A549 (cell line): Measurements from ENCODE around the gene FAM217B. TPM values are rescaled to one million over a fixed set of nuclear protein-coding genes. Genes with fewer than 3 reads are reported as not detected.

Experiments
- ATAC-seq, 2 experiments: fragments of 200-7000 bp in 1 of 2; fragments of >200 bp in 1 of 2; cut with Nextera tagmentation in 1 of 2; cut with Tn5 transposase in 1 of 2; 3 replicates each; pipeline versions ENCODE4 v1.8.0 to v1.9.1; 2018 to 2020; ENCODE audit warnings: mild to moderate bottlenecking in 1 of 2, moderate library complexity in 1 of 2
- CTCF ChIA-PET: fragments of 300-600 bp; sonication (Branson Sonifier 250); formaldehyde crosslinking; extraction: SDS; loops from one replicate; lab custom pipeline; 2021; ENCODE audit warnings: antibody characterized with exemption, inconsistent platforms; lab: Yijun Ruan, JAX
- POLR2A ChIA-PET: fragments of 350-600 bp; formaldehyde crosslinking; extraction: SDS; loops from one replicate; lab custom pipeline; 2021; ENCODE audit warnings: antibody characterized with exemption, inconsistent platforms; lab: Yijun Ruan, JAX
- DNase-seq, 2 experiments: peaks; one replicate each; pipeline versions ENCODE4 v3.0.0 to v3.0.0-alpha.2; 2011 to 2016; ENCODE audit warnings: low read depth in 1 of 2, low spot score in 1 of 2
- FAIRE-seq: peaks from 2 replicates; lab custom pipeline; 2011; peaks lifted over from hg19 to GRCh38; lab: Jason Lieb, UNC
- H3K27ac ChIP-seq, 2 experiments: fragments of >200 bp; sonication (Bioruptor Twin); formaldehyde crosslinking; 3 replicates each; pipeline ENCODE4 v1.5.1; 2016 to 2017
- H3K4me1 ChIP-seq: fragments of >200 bp; sonication (Bioruptor Twin); formaldehyde crosslinking; 3 replicates; pipeline ENCODE4 v1.6.1; 2016
- H3K4me2 ChIP-seq: fragments of >200 bp; sonication (Bioruptor Twin); formaldehyde crosslinking; 3 replicates; pipeline ENCODE4 v1.6.1; 2016
- H3K4me3 ChIP-seq: fragments of >200 bp; sonication (Bioruptor Twin); formaldehyde crosslinking; 3 replicates; pipeline ENCODE4 v1.5.1; 2016
- H3K9me3 ChIP-seq: fragments of >200 bp; sonication (Bioruptor Twin); formaldehyde crosslinking; 3 replicates; pipeline ENCODE4 v1.6.1; 2016
- BHLHE40 ChIP-seq: IDR thresholded peaks from 2 replicates; pipeline ENCODE4 v1.6.1; 2012; ENCODE audit warnings: low read depth, low read length, inconsistent platforms
- CBX8 ChIP-seq: fragments of 200-600 bp; sonication (generic); IDR thresholded peaks from 2 replicates; pipeline ENCODE4 v1.6.1; 2016
- HOXB5 ChIP-seq: fragments of 250-450 bp; sonication (Bioruptor Pico); IDR thresholded peaks from 2 replicates; pipeline ENCODE4 v1.5.0; 2020; ENCODE audit warnings: mild to moderate bottlenecking, moderate library complexity
- JUN ChIP-seq, 2 experiments: fragments of >200 bp; sonication (Bioruptor Twin); formaldehyde crosslinking; IDR thresholded peaks; 2 replicates in 1 of 2; 3 replicates in 1 of 2; pipeline ENCODE4 v1.6.1; 2016 to 2017
- MAZ ChIP-seq: fragments of 150-350 bp; IDR thresholded peaks from 2 replicates; pipeline ENCODE4 v1.6.1; 2014; ENCODE audit warnings: antibody characterized with exemption, low read depth, low read length, borderline replicate concordance
- PHF8 ChIP-seq: fragments of 200-600 bp; sonication (generic); IDR thresholded peaks from 2 replicates; pipeline ENCODE4 v1.6.1; 2016; ENCODE audit warnings: low read depth, mild to moderate bottlenecking, antibody characterized with exemption, moderate library complexity, borderline replicate concordance
- POLR2A ChIP-seq: IDR thresholded peaks from 2 replicates; pipeline ENCODE4 v1.6.1; 2012; ENCODE audit warnings: mild to moderate bottlenecking, low read length
- SREBF2 ChIP-seq: fragments of 450-650 bp; IDR thresholded peaks from 2 replicates; pipeline ENCODE4 v1.6.1; 2014; ENCODE audit warnings: mild to moderate bottlenecking, moderate library complexity
- TFCP2L1 ChIP-seq: fragments of 250-450 bp; sonication (Bioruptor Pico); IDR thresholded peaks from 2 replicates; pipeline ENCODE4 v1.5.0; 2021; ENCODE audit warnings: mild to moderate bottlenecking
- TP53 ChIP-seq: fragments of 250-450 bp; sonication (Bioruptor Pico); IDR thresholded peaks from 2 replicates; pipeline ENCODE4 v1.5.0; 2021; ENCODE audit warnings: mild to moderate bottlenecking, moderate library complexity
- ZFP36 ChIP-seq: fragments of 450-650 bp; IDR thresholded peaks from 2 replicates; pipeline ENCODE4 v1.6.1; 2014; ENCODE audit warnings: borderline replicate concordance; ENCODE audit not compliant: partially characterized antibody
- WGBS: methylation state at CpG from one replicate; pipeline ENCODE4 v1.1.6; 2017; ENCODE audit errors: missing lambda C conversion rate; 5-methylcytosine and 5-hydroxymethylcytosine counted together
- polyA minus RNA-seq: library from RNA; depleted of rRNA, polyadenylated mRNA; stranded (reverse); fragments of >200 nt; gene quantifications from 2 replicates; pipeline ENCODE4 v1.2.3, GENCODE V29; 2011; rRNA and poly(A)+ RNA removed
- polyA plus RNA-seq, 4 experiments: library from polyadenylated mRNA; depleted of rRNA in 3 of 4; stranded (reverse); fragments of >200 nt; fragmentation: RNase III in 1 of 4; extraction: RNeasy Plus Mini Kit Qiagen cat#74134 plus additional on column Dnase treatment in 1 of 4; gene quantifications; 2 replicates in 3 of 4; 3 replicates in 1 of 4; pipeline ENCODE4 v1.2.3, GENCODE V29; 2011 to 2017
- TF ChIP-seq, protein P1 (sequence below): IDR thresholded peaks from 2 replicates; pipeline ENCODE4 v1.6.1; 2012
- TF ChIP-seq, protein P2 (sequence below): fragments of 450-650 bp; IDR thresholded peaks from 2 replicates; pipeline ENCODE4 v1.6.1; 2014; ENCODE audit warnings: antibody characterized with exemption
- TF ChIP-seq, protein P3 (sequence below): fragments of >200 bp; sonication (Bioruptor Twin); formaldehyde crosslinking; IDR thresholded peaks from 3 replicates; pipeline ENCODE4 v1.6.1; 2016
- TF ChIP-seq, protein P4 (sequence below): IDR thresholded peaks from 2 replicates; pipeline ENCODE4 v1.6.1; 2012
- TF ChIP-seq, protein P5 (sequence below): IDR thresholded peaks from 2 replicates; pipeline ENCODE4 v1.6.1; 2012; ENCODE audit warnings: low read depth, borderline replicate concordance
- TF ChIP-seq, protein P6 (sequence below): fragments of 250-450 bp; sonication (Bioruptor Pico); IDR thresholded peaks from 2 replicates; pipeline ENCODE4 v1.5.0; 2020; ENCODE audit warnings: low read depth, mild to moderate bottlenecking, moderate library complexity

The FAM217B gene, protein sequence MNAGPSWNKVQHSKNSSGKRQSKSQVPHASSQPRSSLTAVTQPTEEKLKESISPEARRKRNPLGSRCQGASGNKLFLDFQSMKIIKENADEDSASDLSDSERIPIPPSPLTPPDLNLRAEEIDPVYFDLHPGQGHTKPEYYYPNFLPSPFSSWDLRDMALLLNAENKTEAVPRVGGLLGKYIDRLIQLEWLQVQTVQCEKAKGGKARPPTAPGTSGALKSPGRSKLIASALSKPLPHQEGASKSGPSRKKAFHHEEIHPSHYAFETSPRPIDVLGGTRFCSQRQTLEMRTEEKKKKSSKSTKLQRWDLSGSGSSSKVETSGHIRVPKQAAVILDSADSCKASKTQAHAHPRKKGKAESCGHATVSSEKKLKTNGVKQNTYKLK
- 11.6 and 12.3 TPM in 2 replicates for polyA plus RNA-seq (2011; rRNA removed)
- polyA plus RNA-seq (2012; cell fraction: cytosol; rRNA removed), result 2.6 and 3.0 TPM in 2 replicates
- polyA plus RNA-seq (2012; cell fraction: nucleus; rRNA removed), result 1.6 and 1.8 TPM in 2 replicates
- 6.1 to 6.3 TPM (median 6.2 TPM) in 3 replicates for polyA plus RNA-seq (2017; fragmentation: RNase III; extraction: RNeasy Plus Mini Kit Qiagen cat#74134 plus additional on column Dnase treatment)
- 5.5 and 7.2 TPM in 2 replicates for polyA minus RNA-seq

DNA sequence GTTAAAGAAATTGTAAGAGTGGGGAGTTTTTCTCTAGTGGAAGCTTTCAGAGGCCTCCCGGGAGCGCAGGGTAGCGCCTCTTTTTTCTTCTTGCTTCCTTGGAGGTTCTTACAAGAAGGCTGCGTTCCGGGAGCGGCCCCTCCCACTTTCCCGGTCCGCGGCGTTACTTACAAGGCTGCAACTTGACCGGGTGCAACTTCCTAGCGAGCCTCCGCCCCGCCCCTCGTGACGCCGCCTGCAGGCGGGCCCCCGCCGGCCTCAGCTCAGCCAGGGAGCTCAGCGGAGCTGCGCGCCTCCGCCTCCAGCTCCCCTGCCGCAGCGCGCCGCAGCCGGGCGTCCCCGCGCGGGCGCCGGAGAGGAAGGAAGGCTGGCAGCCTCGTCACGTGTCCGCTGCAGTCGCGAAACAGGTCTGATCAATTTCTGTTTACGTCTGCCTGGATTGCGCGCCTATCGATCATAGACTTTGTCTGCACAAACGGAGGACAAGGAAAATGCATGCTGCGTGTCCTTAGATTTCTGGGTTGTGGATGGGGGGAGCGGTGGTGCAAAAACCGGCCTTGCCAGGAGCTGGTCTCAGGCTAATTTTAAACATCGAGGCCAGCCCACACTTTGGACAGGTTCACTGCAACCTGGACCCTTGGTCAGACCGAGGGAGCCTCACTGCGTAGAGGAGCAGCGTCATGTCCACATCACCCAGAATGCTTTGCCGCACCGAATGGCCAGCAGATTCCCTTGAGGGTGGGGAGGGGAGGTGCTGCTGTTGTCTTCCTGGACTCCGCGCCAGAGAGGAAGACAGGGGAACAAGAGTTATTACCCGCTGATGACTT lies at the start of gene FAM217B, which contains the start of gene PPP1R3D:
Gene FAM217B (plus strand): TSS at position 261 of the 827 bp plus-strand sequence. CDS start 3,555 bp downstream, outside the sequence.
Gene PPP1R3D (minus strand): TSS at position 177 of the 827 bp plus-strand sequence. CDS start 374 bp downstream, outside the sequence.
- peaks cover 24% of the 10 kb centered on the region for H3K4me1 ChIP-seq
- H3K4me2 ChIP-seq, result peak within 1 kb of the TSS; percentile 95
- peak within 1 kb of the TSS; percentile 95 to 96 for H3K27ac ChIP-seq
- H3K4me3 ChIP-seq, result peak within 1 kb of the TSS; percentile 82
- CTCF ChIA-PET, result interaction anchor here (0.7 to 3.0 kb wide), 9 partner anchors 9 to 370 kb away, joined by 3 to 21 read pairs (median 4); no protein-coding TSS in a partner anchor
- FAIRE-seq (peak; percentile 46), ATAC-seq (peak; percentile 98 to 99), DNase-seq (peak; percentile 94 to 95)
- under 1% methylated on average over 24 of the region's 57 CpGs for WGBS
- no peaks in the 10 kb centered on the region for H3K9me3 ChIP-seq
- POLR2A ChIA-PET, result interaction anchor here (0.6 to 1.7 kb wide), 11 partner anchors 8 to 91 kb away, joined by 3 to 11 read pairs (median 4); no protein-coding TSS in a partner anchor
- 0 out of 2 replicates have a peak, but pooled peaks have one; percentile 52 for TF ChIP-seq TP53
- TF ChIP-seq, protein P1, sequence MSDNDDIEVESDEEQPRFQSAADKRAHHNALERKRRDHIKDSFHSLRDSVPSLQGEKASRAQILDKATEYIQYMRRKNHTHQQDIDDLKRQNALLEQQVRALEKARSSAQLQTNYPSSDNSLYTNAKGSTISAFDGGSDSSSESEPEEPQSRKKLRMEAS, result peak; percentile 69
- TF ChIP-seq, protein P2, sequence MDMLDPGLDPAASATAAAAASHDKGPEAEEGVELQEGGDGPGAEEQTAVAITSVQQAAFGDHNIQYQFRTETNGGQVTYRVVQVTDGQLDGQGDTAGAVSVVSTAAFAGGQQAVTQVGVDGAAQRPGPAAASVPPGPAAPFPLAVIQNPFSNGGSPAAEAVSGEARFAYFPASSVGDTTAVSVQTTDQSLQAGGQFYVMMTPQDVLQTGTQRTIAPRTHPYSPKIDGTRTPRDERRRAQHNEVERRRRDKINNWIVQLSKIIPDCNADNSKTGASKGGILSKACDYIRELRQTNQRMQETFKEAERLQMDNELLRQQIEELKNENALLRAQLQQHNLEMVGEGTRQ, result peak; percentile 69
- TF ChIP-seq, protein P3, sequence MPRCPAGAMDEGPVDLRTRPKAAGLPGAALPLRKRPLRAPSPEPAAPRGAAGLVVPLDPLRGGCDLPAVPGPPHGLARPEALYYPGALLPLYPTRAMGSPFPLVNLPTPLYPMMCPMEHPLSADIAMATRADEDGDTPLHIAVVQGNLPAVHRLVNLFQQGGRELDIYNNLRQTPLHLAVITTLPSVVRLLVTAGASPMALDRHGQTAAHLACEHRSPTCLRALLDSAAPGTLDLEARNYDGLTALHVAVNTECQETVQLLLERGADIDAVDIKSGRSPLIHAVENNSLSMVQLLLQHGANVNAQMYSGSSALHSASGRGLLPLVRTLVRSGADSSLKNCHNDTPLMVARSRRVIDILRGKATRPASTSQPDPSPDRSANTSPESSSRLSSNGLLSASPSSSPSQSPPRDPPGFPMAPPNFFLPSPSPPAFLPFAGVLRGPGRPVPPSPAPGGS, result peak; percentile 72; the same call in 2 of the 3 replicates
- peak; percentile 60 to 79; a peak in 3 of 5 replicates for TF ChIP-seq JUN (IDR thresholded peaks at IDR 0.05)
- TF ChIP-seq, protein P4, sequence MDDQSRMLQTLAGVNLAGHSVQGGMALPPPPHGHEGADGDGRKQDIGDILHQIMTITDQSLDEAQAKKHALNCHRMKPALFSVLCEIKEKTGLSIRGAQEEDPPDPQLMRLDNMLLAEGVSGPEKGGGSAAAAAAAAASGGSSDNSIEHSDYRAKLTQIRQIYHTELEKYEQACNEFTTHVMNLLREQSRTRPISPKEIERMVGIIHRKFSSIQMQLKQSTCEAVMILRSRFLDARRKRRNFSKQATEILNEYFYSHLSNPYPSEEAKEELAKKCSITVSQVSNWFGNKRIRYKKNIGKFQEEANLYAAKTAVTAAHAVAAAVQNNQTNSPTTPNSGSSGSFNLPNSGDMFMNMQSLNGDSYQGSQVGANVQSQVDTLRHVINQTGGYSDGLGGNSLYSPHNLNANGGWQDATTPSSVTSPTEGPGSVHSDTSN, result no peak
- 0 out of 2 replicates have a peak, but pooled peaks have one; percentile 56 for TF ChIP-seq HOXB5 (CRISPR knock-in tag)
- peak; percentile 43; the same call in 1 of the 2 replicates for TF ChIP-seq TFCP2L1 (CRISPR knock-in tag)
- TF ChIP-seq, protein P5, sequence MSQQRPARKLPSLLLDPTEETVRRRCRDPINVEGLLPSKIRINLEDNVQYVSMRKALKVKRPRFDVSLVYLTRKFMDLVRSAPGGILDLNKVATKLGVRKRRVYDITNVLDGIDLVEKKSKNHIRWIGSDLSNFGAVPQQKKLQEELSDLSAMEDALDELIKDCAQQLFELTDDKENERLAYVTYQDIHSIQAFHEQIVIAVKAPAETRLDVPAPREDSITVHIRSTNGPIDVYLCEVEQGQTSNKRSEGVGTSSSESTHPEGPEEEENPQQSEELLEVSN, result peak; percentile 39; the same call in 1 of the 2 replicates
- peak; percentile 82 for TF ChIP-seq POLR2A
- TF ChIP-seq PHF8, result peak; percentile 73; the same call in 1 of the 2 replicates
- TF ChIP-seq, protein P6, sequence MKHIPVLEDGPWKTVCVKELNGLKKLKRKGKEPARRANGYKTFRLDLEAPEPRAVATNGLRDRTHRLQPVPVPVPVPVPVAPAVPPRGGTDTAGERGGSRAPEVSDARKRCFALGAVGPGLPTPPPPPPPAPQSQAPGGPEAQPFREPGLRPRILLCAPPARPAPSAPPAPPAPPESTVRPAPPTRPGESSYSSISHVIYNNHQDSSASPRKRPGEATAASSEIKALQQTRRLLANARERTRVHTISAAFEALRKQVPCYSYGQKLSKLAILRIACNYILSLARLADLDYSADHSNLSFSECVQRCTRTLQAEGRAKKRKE (CRISPR knock-in tag), result no peak
- no peak for TF ChIP-seq MAZ

DNA sequence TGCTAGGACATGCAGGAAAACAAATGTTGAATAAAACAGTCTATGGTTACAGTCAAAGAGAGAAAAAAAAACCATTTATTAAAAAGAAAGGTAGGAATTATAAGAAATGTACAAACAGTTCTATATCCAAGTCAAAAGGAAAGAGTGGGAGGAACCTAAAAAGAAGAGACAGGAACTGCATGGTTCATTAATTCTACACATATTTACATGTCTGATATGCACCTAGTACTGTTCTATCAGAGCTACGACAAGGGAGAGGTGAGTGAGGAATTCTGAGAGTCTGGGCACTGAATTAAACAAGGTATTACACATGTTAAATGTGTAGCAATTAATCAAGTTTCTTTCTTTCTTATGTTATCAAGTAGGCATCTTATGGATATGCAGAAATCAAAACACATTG lies 48.6 kb upstream of the FAM217B start:
- TF ChIP-seq PHF8 (no peak), ZFP36 (no peak), MAZ (no peak), BHLHE40 (no peak), CBX8 (no peak), SREBF2 (no peak)
- ChIA-PET CTCF (no interaction called here), POLR2A (no interaction called here)
- H3K4me2 ChIP-seq, result no peak overlapping the region
- H3K9me3 ChIP-seq, result no peaks in the 10 kb centered on the region
- no peaks in the 10 kb centered on the region for H3K4me1 ChIP-seq
- no peak overlapping the region for H3K27ac ChIP-seq
- FAIRE-seq, result no peak
- DNase-seq, result no peak
- no peak overlapping the region for H3K4me3 ChIP-seq
- 86% methylated on average over 1 of the region's 1 CpG for WGBS
- no peak for ATAC-seq
